Liver (tissue), 9 donors: ENCODE results near the gene WRNIP1. TPM values are rescaled to one million over a fixed set of nuclear protein-coding genes. Genes with fewer than 3 reads are reported as not detected.

Experiments used
- DNase-seq: peaks from one replicate; pipeline ENCODE4 v3.0.0-alpha.2; 2017; ENCODE audit warnings: low spot score
- H3K27ac ChIP-seq, 2 donors: one replicate each; pipeline ENCODE4 v1.7.0; 2013; ENCODE audit warnings: inconsistent platforms in 2 of 2, low read length in 2 of 2, control low read depth in 1 of 2, low read depth in 1 of 2, mild to moderate bottlenecking in 1 of 2
- H3K27me3 ChIP-seq, 4 donors: one replicate each; pipeline versions ENCODE4 v1.6.1 to v1.7.0; 2013; ENCODE audit warnings: low read length in 3 of 4, inconsistent platforms in 1 of 4, mild to moderate bottlenecking in 1 of 4, moderate library complexity in 1 of 4; ENCODE audit not compliant: control insufficient read depth in 4 of 4, insufficient read depth in 4 of 4
- H3K36me3 ChIP-seq, 4 donors: one replicate each; pipeline versions ENCODE4 v1.6.1 to v1.7.0; 2013; ENCODE audit warnings: low read length in 3 of 4, mild to moderate bottlenecking in 3 of 4, low read depth in 1 of 4, moderate library complexity in 1 of 4; ENCODE audit not compliant: control insufficient read depth in 4 of 4, insufficient read depth in 3 of 4
- H3K4me1 ChIP-seq, 4 donors: one replicate each; pipeline versions ENCODE4 v1.6.1 to v1.7.0; 2013; ENCODE audit warnings: low read length in 3 of 4, mild to moderate bottlenecking in 3 of 4, moderate library complexity in 1 of 4; ENCODE audit not compliant: control insufficient read depth in 4 of 4, insufficient read depth in 4 of 4
- H3K4me3 ChIP-seq, 3 donors: one replicate each; pipeline versions ENCODE4 v1.6.1 to v1.7.0; 2013; ENCODE audit warnings: low read length in 3 of 3, control low read depth in 1 of 3, low read depth in 1 of 3, mild to moderate bottlenecking in 1 of 3
- H3K9ac ChIP-seq, 2 donors: one replicate each; pipeline ENCODE4 v1.7.0; 2013; ENCODE audit warnings: low read length in 2 of 2, mild to moderate bottlenecking in 2 of 2, moderate library complexity in 2 of 2, control low read depth in 1 of 2, low read depth in 1 of 2
- H3K9me3 ChIP-seq, 4 donors: one replicate each; pipeline versions ENCODE4 v1.6.1 to v1.7.0; 2013; ENCODE audit warnings: low read length in 3 of 4; ENCODE audit not compliant: control insufficient read depth in 4 of 4
- FOXA1 ChIP-seq: IDR thresholded peaks from 2 replicates; pipeline ENCODE4 v1.6.1; 2016; ENCODE audit warnings: antibody characterized with exemption
- HNF4A ChIP-seq, 2 donors: conservative IDR thresholded peaks; 2 replicates each; pipeline ENCODE4 v1.6.1; 2016; ENCODE audit warnings: antibody characterized with exemption in 2 of 2, mild to moderate bottlenecking in 2 of 2
- HNF4G ChIP-seq: IDR thresholded peaks from 2 replicates; pipeline ENCODE4 v1.6.1; 2016; ENCODE audit warnings: antibody characterized with exemption
- NR2F2 ChIP-seq: IDR thresholded peaks from 2 replicates; pipeline ENCODE4 v1.6.1; 2016; ENCODE audit warnings: antibody characterized with exemption
- RAD21 ChIP-seq, 2 donors: IDR thresholded peaks; 2 replicates each; pipeline ENCODE4 v1.6.1; 2016; ENCODE audit warnings: antibody characterized with exemption in 2 of 2, mild to moderate bottlenecking in 2 of 2
- REST ChIP-seq: IDR thresholded peaks from 2 replicates; pipeline ENCODE4 v1.6.1; 2016; ENCODE audit warnings: antibody characterized with exemption, mild to moderate bottlenecking
- RXRA ChIP-seq, 2 donors: IDR thresholded peaks; 2 replicates each; pipeline ENCODE4 v1.6.1; 2017 to 2018; ENCODE audit warnings: antibody characterized with exemption in 2 of 2, mild to moderate bottlenecking in 1 of 2
- YY1 ChIP-seq: IDR thresholded peaks from 2 replicates; pipeline ENCODE4 v1.6.1; 2016; ENCODE audit warnings: antibody characterized with exemption, mild to moderate bottlenecking
- ZBTB33 ChIP-seq: IDR thresholded peaks from 2 replicates; pipeline ENCODE4 v1.6.1; 2016; ENCODE audit warnings: antibody characterized with exemption
- WGBS: extraction: QIAGEN DNeasy Blood & Tissue Kit; methylation state at CpG from one replicate; pipeline ENCODE4 v1.1.7; 2013; 5-methylcytosine and 5-hydroxymethylcytosine counted together
- polyA plus RNA-seq, 2 donors: library from polyadenylated mRNA; stranded (reverse) in 1 of 2; unstranded in 1 of 2; fragments of 200-250 nt in 1 of 2; fragments of >200 nt in 1 of 2; fragmentation: Nextera tagmentation in 1 of 2; extraction: Ambion mirVana in 1 of 2; gene quantifications; one replicate each; pipeline versions ENCODE4 v1.2.1 to v1.2.3, GENCODE V29; 2013 to 2015
- total RNA-seq, 2 donors: library from RNA; depleted of rRNA; stranded (reverse); fragments of >200 nt; gene quantifications; one replicate each; pipeline ENCODE4 v1.2.3, GENCODE V29; 2014
- TF ChIP-seq, protein P1 (sequence below): fragments of 150-350 bp; IDR thresholded peaks from 2 replicates; pipeline ENCODE4 v1.5.1; 2017; ENCODE audit warnings: improper control_type of control experiment, low read depth, low read length; ENCODE audit not compliant: missing input control
- TF ChIP-seq, protein P2 (sequence below): IDR thresholded peaks from 2 replicates; pipeline ENCODE4 v1.6.1; 2016; ENCODE audit warnings: antibody characterized with exemption
- donor health status: healthy.
- donor health status: healthy.
- donor health status: healthy.
- donor health status: healthy.
- donor health status: healthy.

Gene WRNIP1
- total and polyA plus RNA-seq, 4 donors: 10.0 to 32.7 (median 23.9) TPM

- TF ChIP-seq REST: no peak
Observed at GRCh38 chr6:2786269-2786668, 21.1 kb downstream of the WRNIP1 start (continued).

- WGBS: 63% methylated on average over 11 of the region's 11 CpGs
- no peak overlapping the region for H3K4me3 ChIP-seq
- peak; percentile 60 for TF ChIP-seq NR2F2
- TF ChIP-seq RAD21 (IDR thresholded peaks at IDR 0.05): peak; percentile 92 to 94
- peak; percentile 27 to 47 for TF ChIP-seq RXRA (IDR thresholded peaks at IDR 0.05)
- TF ChIP-seq, protein P1, sequence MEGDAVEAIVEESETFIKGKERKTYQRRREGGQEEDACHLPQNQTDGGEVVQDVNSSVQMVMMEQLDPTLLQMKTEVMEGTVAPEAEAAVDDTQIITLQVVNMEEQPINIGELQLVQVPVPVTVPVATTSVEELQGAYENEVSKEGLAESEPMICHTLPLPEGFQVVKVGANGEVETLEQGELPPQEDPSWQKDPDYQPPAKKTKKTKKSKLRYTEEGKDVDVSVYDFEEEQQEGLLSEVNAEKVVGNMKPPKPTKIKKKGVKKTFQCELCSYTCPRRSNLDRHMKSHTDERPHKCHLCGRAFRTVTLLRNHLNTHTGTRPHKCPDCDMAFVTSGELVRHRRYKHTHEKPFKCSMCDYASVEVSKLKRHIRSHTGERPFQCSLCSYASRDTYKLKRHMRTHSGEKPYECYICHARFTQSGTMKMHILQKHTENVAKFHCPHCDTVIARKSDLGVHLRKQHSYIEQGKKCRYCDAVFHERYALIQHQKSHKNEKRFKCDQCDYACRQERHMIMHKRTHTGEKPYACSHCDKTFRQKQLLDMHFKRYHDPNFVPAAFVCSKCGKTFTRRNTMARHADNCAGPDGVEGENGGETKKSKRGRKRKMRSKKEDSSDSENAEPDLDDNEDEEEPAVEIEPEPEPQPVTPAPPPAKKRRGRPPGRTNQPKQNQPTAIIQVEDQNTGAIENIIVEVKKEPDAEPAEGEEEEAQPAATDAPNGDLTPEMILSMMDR: peak; percentile 80
- TF ChIP-seq ZBTB33: no peak
- peaks cover 0 to 3% (median 1%) of the 10 kb centered on the region in 4 donors for H3K4me1 ChIP-seq
- peak; percentile 56 for DNase-seq
- peak overlapping the region; percentile 19 to 42 for H3K27ac ChIP-seq
- H3K36me3 ChIP-seq: peaks cover 0 to 3% (median under 1%) of the 10 kb centered on the region in 4 donors
- no peaks in the 10 kb centered on the region for H3K9me3 ChIP-seq
- H3K27me3 ChIP-seq: no peaks in the 10 kb centered on the region
- no peak overlapping the region for H3K9ac ChIP-seq
Observed at GRCh38 chr6:2790588-2791449, 25.6 kb downstream of the WRNIP1 start.

DNA sequence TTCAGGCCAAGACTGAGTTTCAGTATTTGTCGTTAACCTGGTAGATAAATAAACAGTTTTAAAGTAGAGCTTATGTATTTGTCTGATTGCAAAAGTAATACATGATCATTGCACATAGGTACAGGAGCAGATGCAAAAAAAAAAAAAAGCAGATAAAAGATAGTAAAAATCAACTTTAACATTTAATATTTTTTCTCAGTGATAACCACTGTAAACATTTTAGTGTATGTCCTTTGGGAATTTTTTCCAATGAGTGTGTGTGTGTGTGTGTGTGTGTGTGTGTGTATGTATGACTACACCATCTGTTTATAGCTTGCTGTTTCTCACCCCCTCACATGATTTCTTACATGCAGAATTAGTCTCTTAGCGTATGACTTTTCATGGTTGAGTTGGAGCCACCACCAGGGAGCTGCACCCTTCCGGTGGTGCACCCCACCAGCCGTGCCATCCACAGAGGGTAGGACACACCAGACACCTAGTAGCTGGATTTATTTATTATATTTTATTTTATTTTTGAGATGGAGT, 26.3 kb downstream of the WRNIP1 start:
- DNase-seq: no peak
- Histone ChIP-seq H3K27ac (peak overlapping the region in 1 of 2 donors; percentile 15), H3K27me3 (no peaks in the 10 kb centered on the region), H3K36me3 (peaks cover 0 to 2% (median 0%) of the 10 kb centered on the region in 4 donors), H3K4me1 (peaks cover 0 to 3% (median 1%) of the 10 kb centered on the region in 4 donors), H3K9me3 (no peaks in the 10 kb centered on the region), H3K4me3 (no peak overlapping the region), H3K9ac (peak overlapping the region in 1 of 2 donors; percentile 30)
- TF ChIP-seq, protein P2, sequence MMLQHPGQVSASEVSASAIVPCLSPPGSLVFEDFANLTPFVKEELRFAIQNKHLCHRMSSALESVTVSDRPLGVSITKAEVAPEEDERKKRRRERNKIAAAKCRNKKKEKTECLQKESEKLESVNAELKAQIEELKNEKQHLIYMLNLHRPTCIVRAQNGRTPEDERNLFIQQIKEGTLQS: no peak
- TF ChIP-seq HNF4G: no peak
- peak; percentile 2 for TF ChIP-seq NR2F2
- TF ChIP-seq REST: no peak
- TF ChIP-seq FOXA1: no peak
- no peak for TF ChIP-seq YY1
- TF ChIP-seq ZBTB33: no peak
- no peak for TF ChIP-seq HNF4A (conservative IDR thresholded peaks at IDR 0.05)
- whole genome bisulfite sequencing: 68% methylated on average over 4 of the region's 4 CpGs
